ENCODE measurements around the gene NEAT1. TPM values are rescaled to one million over a fixed set of nuclear protein-coding genes. Genes with fewer than 3 reads are reported as not detected.

Gene NEAT1
- total RNA-seq, 1 experiment from 2014 or later: 564 TPM

DNA sequence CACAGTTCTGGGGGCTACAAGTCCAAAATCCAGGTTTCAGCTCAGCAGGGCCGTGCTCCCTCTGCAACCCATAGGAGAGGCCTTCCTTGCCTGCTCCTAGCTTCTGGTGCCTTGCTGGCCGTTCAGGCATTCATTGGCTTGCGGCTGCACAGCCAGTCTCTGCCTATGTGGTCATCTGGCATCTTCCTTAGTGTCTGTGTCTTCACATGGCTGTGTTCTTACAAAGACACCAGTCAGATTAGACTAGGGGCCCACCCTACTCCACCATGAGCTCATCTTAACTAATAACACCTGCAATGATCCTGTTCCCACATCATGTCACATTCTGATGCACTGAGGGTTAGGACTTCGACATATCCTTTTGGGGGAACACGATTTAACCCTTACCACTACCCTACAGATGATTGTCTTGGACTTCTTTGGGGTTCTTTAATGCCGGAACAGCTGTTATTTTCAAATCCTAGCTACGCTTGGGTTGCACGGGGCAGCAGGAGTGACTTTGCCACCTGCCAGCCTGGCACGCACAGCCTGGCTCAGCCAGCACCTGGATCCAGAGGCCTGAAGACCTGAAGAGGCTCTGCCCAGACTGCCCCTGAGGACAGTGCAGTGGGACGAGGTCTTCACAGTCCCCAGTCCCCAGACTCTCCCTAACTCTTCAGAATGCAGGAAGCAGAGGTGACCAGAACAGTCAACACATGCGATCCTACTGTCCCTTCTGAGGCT is 7.7 kb upstream of the NEAT1 start:
- no peak for TF ChIP-seq ELF1 (IDR thresholded peaks at IDR 0.05; ENCODE audit: borderline replicate concordance, low read depth)
- TF ChIP-seq EGR1 (IDR thresholded peaks at IDR 0.05; ENCODE audit: low read depth): no peak
- no peak for TF ChIP-seq EZH2 (IDR thresholded peaks at IDR 0.05)
- TF ChIP-seq, protein P1, sequence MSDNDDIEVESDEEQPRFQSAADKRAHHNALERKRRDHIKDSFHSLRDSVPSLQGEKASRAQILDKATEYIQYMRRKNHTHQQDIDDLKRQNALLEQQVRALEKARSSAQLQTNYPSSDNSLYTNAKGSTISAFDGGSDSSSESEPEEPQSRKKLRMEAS (IDR thresholded peaks at IDR 0.05): no peak
- no peak for TF ChIP-seq SRF (IDR thresholded peaks at IDR 0.05; ENCODE audit: low read depth)
- no peak for TF ChIP-seq YY1 (IDR thresholded peaks at IDR 0.05; ENCODE audit: extremely low read depth, insufficient replicate concordance, low read depth, low read length)
- no peak for TF ChIP-seq FOSL1 (IDR thresholded peaks at IDR 0.05; ENCODE audit: low read depth)
- TF ChIP-seq SP1 (IDR thresholded peaks at IDR 0.05; ENCODE audit: low read depth): no peak
- TF ChIP-seq, protein P2, sequence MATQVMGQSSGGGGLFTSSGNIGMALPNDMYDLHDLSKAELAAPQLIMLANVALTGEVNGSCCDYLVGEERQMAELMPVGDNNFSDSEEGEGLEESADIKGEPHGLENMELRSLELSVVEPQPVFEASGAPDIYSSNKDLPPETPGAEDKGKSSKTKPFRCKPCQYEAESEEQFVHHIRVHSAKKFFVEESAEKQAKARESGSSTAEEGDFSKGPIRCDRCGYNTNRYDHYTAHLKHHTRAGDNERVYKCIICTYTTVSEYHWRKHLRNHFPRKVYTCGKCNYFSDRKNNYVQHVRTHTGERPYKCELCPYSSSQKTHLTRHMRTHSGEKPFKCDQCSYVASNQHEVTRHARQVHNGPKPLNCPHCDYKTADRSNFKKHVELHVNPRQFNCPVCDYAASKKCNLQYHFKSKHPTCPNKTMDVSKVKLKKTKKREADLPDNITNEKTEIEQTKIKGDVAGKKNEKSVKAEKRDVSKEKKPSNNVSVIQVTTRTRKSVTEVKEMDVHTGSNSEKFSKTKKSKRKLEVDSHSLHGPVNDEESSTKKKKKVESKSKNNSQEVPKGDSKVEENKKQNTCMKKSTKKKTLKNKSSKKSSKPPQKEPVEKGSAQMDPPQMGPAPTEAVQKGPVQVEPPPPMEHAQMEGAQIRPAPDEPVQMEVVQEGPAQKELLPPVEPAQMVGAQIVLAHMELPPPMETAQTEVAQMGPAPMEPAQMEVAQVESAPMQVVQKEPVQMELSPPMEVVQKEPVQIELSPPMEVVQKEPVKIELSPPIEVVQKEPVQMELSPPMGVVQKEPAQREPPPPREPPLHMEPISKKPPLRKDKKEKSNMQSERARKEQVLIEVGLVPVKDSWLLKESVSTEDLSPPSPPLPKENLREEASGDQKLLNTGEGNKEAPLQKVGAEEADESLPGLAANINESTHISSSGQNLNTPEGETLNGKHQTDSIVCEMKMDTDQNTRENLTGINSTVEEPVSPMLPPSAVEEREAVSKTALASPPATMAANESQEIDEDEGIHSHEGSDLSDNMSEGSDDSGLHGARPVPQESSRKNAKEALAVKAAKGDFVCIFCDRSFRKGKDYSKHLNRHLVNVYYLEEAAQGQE (IDR thresholded peaks at IDR 0.05; ENCODE audit: low read depth): no peak
- TF ChIP-seq ZFX (IDR thresholded peaks at IDR 0.05): no peak
- Histone ChIP-seq H3K27ac (ENCODE audit: low read depth, low read length) (no peak overlapping the region), H3K36me3 (ENCODE audit: control insufficient read depth in 1 of 2, insufficient read depth in 2 of 2, low read length in 2 of 2) (peaks cover 0 to 3% of the 10 kb centered on the region in 2 experiments; a peak in 2 of 4 replicates), H3K4me1 (ENCODE audit: control insufficient read depth in 1 of 2, insufficient read depth in 2 of 2, low read length in 2 of 2) (peaks cover 33 to 44% of the 10 kb centered on the region in 2 experiments), H3K4me3 (replicated peaks in 1 of 2; ENCODE audit: low read depth in 1 of 2, low read length in 2 of 2) (no peak overlapping the region), H3K9me3 (ENCODE audit: control insufficient read depth in 1 of 2, insufficient read depth in 1 of 2, low read depth in 1 of 2, low read length in 2 of 2) (no peaks in the 10 kb centered on the region), H3K9me2 (ENCODE audit: insufficient read depth) (no peaks in the 10 kb centered on the region), H4K20me1 (ENCODE audit: insufficient read depth) (no peaks in the 10 kb centered on the region), H3K9ac (ENCODE audit: low read length) (no peak overlapping the region), H2AFZ (ENCODE audit: low read depth, low read length, poor library complexity, severe bottlenecking) (no peak overlapping the region), H3K27me3 (ENCODE audit: insufficient read depth, low read length) (no peaks in the 10 kb centered on the region), H3K79me2 (ENCODE audit: insufficient read depth, low read length) (peaks cover under 1% of the 10 kb centered on the region), H3K4me2 (ENCODE audit: low read length) (no peak overlapping the region)
- RAD21 ChIA-PET (ENCODE audit: low non-redundant PET in 1 of 2, low total read pairs in 2 of 2, uncharacterized antibody in 2 of 2, unreplicated experiment in 2 of 2): interaction anchor here (1.0 to 2.4 kb wide), 5 partner anchors 18 to 93 kb away, joined by 4 to 14 read pairs (median 5); no protein-coding TSS in a partner anchor
- intact Hi-C loops (cut with micrococcal nuclease): no loop called here
- no peak for ATAC-seq
- BruUV-seq (replicated peaks): no TSS peak
- DNase-seq (ENCODE audit: low read depth, low spot score): no peak
- CTCF ChIA-PET: interaction anchor here (0.7 to 3.9 kb wide), 7 partner anchors 23 to 94 kb away, joined by 3 to 37 read pairs (median 5); no protein-coding TSS in a partner anchor
- POLR2A ChIA-PET: interaction anchor here (0.7 to 15.5 kb wide), 6 partner anchors 12 to 83 kb away, joined by 3 to 910 read pairs (median 4); partner anchors contain the start of gene MALAT1
